ENCODE measurements around the gene FSIP1.

GRCh38 chr15:39578851-39579486 lies 203.7 kb downstream of the FSIP1 start:
- TF ChIP-seq CTCF (IDR thresholded peaks at IDR 0.05) (no peak), EP300 (IDR thresholded peaks at IDR 0.05) (no peak), POLR2A (IDR thresholded peaks at IDR 0.05) (no peak)

Data from tibial nerve (tissue), 4 donors.